NCI-H526 (cell line): Measurements from ENCODE around the gene LAGE3.

Experiments used
- DNase-seq, 2 experiments: peaks; one replicate each; lab custom pipeline; 2025; lab: John Stamatoyannopoulos, UW

LAGE3 gene

DNA sequence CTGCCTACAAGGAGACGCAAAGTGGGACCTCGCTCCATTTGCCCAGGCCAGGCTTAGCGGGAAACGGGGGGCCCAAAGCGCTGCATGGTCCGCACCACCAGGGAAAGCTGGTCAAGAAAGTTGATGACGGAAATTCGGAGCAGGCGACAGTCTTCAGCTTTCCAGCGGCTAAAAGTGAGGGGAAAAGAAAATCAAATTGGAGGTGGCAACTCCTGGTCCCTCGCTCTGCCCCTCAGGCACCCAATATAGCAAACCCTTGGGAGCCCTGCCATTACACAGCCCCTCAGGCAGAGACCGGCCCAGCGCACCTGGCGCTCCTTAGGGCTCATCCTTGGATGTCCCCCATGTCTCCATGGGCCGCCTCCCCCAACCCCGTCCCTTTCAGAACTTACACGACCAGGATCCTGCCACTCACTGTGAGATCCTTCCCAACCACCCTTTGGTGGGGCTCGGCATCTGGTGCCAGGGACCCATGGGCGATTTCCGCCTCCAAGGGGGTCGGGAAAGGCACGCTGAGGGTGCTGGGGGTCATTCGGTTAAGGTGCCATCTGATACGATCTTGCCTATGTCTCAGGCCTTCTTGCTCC lies 1.1 kb downstream of the LAGE3 start:
- DNase-seq: peak in 1 of 2 experiments; percentile 61

DNA sequence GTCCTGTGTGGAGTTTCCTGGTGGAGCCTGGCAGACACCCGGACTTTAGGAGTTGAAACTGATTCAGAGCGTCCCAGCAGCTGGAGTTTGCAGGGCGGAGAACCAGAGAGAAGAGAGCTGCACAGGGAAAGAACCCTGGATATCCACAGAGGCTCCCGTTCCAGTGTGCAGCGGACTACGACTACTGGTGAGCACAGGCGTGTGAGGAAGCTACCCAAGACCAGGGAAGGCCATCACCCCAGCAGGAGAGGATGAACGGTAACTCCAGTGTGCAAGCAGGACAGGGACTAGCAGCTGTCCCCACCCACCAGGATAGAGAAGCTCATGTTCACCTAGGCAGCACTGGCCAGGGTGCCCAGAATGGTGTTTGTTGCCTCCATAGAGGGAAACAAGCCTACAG lies 2.3 kb downstream of the LAGE3 start:
- DNase-seq: peak; percentile 7 to 57

DNA sequence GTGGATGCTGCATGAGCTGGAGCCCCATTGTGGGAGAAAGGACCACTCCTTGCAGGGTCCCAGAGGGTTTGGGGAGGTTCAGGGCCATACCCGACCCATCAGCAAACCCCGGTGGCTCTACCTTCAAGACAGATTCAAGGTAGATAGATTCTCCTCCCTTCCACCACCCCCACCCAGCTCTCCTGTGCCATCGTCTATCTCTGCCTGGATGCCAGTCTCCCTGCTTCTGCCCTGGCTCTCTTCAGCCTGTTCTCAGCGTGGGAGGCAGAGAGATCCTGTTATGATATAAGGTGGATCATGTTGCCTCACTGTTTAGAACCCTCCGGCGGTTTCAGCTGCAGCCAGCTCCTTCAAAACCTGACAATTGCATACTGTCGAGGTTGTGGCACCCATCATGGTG lies 5.4 kb downstream of the LAGE3 start:
- no peak for DNase-seq

DNA sequence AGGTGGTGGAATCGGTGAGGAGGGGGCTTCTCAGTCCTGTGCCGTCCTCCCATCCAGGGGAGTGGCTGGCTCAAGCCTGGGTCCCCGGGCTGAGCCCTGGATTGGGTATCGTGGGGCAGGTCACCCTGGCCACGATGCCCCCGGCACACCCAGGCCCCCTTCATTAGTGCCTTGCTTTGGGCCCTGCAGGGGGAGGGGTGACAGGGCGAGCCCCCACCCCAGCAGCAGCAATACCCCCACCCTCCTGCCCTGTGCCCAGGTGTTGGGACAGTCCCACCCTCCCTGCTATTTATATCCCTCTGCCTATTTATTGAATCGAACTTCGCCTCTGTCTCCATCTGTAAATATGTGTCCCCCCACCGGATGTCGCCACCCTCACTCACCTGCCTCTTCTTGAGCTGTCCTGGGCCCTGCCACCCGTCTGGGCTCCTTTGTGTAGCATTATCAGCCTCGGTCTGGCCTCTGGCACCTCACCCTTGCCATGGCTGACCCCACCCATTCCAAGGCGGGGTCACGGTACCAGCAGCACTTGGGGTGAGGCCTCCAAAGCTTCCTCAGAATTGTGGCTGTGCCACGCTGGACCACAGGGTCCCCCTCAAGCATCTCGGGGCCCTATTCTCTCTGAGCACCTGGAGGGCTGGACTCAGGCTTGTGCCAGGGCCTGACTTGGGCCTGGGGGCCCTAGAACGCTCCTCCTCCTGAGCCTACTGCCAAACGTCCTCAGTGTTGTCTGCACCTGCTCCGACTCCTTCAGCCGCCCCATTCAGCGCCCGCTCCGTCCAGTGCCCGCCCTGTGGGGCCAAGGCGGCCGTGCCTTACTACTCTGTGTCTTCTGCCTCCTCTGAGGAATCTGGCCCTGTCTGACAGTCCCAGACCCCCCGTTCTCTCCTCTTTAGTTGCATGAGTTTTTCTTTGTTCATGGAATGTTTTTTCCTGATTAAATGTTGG lies 6.1 kb downstream of the LAGE3 start:
- DNase-seq: no peak

DNA sequence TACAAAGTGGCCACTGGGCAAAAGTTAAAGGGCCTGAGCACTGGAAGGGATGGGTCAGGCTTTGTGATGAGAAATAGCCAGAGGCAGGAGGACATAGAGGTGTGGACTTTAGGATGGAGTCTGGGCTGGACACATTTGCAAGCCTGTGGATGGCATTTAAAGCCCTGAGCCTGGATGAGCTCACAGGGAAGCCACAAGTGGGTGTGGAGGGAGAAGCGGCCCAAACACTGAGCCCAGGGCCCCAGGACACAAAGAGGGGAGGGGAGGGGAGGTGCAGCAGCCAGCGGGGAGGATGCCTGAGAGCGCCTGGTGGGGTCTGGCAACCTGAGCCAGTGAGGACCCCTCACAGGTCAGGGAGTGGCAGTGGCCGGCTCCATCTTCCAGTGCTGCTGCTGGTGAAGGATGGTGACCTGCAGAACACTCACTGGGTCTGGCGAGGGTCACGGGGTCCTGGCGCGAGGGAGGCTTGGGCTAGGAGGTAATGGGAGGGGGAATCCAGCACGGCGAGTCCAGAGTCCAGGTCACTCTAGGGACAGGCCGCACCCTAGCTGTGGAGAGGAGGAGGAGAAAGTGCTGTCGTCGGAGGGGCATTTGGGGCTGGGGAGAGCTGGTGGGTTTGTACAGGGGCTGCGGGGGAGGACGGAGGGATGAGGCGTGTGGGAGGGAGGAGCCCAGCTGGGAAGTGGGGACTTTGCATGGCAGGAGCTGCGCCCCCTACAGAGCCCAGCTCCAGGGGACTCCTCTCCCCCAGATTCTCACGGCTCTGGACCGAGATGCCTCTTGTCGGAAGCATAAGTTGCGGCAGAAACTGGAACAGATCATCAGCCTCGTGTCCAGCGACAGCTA lies 7.0 kb downstream of the LAGE3 start:
- DNase-seq: no peak

DNA sequence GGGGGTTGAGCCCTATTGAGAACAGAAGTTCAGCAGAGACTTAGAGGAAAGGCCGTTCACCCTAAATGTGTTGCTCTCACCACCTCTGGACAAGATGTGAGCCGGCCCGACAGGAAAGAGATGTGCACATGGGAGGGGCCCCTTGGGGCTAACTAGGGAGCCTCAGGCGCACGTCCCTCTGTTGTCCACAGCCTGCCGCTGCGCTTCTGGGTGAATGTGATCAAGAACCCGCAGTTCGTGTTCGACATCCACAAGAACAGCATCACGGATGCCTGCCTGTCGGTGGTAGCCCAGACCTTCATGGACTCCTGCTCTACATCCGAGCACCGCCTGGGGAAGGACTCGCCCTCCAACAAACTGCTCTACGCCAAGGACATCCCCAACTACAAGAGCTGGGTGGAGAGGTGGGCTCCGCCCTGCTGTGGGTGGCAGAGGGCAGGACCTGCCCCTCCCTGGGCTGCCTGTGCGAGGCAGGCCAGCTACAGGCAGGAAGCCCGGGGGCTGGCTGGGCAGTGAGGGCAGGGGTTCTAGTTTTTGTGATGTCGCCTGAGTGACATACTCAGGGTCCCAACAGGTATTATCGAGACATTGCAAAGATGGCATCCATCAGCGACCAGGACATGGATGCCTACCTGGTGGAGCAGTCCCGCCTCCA lies 8.0 kb downstream of the LAGE3 start:
- no peak for DNase-seq

DNA sequence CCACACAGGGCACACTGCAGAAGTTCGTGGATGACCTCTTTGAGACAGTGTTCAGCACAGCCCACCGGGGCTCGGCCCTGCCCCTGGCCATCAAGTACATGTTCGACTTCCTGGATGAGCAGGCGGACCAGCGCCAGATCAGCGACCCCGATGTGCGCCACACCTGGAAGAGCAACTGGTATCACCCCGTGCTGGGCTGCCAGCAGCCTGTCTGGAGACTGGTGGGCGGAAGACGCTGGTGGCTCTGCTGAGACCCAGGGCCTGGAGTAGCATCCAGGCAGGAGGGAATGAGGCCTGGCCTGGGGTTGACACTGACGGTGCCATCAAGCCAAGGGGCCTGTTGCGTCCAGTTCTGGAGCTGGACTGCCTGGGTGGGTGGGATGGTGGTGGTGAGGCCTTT lies 8.6 kb downstream of the LAGE3 start:
- no peak for DNase-seq

DNA sequence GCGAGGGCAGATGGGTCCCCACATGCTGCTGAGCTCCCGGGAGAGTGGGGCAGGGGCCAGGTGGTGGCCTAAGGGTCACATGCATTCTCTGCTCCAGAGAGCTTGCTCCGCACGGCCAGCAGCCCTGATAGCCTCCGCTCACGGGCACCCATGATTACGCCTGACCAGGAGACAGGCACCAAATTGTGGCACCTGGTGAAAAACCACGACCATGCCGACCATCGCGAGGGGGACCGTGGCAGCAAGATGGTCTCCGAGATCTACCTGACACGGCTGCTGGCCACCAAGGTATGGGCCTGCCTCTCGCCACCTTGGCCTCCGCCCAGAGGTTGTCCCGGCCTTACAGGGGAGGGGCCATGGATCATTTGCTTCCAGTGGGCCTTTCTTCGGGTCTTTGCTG lies 9.2 kb downstream of the LAGE3 start:
- DNase-seq: no peak

DNA sequence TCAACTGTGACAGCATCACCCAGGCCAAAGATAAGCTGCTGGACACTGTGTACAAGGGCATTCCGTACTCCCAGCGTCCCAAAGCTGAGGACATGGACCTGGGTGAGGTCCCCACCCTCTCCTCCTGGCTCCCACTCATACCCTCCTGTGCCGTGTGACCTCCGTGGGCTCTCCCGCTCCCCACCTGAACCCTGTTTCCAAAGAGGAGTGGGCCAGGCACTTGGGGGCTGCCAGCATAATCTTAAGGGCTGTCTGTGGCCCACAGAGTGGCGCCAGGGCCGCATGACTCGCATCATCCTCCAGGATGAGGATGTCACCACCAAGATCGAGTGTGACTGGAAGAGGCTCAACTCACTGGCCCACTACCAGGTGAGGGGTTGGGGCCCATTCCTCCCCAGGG lies 10.0 kb downstream of the LAGE3 start:
- DNase-seq: no peak

DNA sequence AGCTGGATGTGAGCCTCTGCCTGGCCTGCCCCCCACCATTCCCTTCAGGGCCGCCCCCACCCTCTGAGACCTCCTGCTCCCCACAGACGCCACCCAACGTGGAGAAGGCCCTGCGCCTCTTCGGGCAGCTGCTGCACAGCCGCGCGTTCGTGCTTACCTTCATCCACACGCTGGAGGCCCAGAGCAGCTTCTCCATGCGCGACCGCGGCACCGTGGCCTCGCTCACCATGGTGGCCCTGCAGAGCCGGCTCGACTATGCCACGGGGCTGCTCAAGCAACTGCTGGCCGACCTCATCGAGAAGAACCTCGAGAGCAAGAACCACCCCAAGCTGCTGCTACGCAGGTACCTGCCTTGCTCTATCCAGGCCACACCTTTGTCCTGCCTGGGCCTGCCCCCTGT lies 10.9 kb downstream of the LAGE3 start:
- no peak for DNase-seq

DNA sequence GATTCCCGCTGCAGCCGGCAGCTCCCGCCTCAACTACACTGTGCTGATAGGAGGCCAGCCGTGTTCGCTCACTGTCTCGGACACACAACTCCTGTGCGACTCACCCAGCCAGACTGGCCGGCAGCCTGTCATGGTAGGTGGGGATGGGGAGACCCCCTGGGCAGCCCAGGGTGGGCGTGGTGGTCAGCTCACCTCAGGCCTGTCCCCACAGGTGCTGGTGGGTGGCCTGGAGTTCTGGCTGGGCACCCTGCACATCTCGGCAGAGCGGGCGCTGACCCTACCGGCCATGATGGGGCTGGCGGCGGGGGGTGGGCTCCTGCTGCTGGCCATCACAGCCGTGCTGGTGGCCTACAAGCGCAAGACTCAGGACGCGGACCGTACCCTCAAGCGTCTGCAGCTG lies 11.5 kb downstream of the LAGE3 start:
- DNase-seq: no peak

DNA sequence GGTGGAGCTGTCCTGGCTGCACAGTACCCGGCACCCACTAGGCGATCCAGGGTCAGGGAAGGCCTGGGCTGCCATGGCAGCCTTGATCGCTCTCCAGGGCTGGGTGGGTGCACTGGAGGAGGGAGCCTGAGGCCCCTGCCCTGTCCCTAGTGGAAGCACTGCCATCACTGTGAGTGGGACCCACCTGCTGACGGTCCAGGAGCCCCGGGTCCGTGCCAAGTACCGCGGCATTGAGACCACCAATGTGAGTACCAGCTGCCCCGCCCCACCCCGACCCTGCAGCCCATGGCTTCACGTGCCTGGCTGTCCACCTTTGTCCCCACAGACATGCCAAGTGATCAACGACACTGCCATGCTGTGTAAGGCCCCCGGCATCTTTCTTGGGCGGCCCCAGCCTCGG lies 12.2 kb downstream of the LAGE3 start:
- no peak for DNase-seq

DNA sequence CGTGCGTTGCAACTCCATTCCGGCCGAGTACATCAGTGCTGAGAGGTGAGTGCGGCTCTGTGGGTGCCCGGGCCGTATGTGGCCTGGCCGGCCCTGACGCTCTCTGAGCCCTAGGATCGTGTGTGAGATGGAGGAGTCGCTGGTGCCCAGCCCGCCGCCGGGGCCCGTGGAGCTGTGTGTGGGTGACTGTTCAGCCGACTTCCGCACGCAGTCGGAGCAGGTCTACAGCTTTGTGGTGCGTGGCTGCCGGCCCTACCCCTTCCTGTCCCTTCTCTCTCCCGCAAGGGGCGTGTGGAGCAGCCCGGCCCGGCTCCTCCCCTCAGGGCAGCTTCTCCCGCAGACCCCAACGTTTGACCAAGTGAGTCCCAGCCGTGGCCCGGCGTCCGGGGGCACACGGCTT lies 13.0 kb downstream of the LAGE3 start:
- DNase-seq: no peak

DNA sequence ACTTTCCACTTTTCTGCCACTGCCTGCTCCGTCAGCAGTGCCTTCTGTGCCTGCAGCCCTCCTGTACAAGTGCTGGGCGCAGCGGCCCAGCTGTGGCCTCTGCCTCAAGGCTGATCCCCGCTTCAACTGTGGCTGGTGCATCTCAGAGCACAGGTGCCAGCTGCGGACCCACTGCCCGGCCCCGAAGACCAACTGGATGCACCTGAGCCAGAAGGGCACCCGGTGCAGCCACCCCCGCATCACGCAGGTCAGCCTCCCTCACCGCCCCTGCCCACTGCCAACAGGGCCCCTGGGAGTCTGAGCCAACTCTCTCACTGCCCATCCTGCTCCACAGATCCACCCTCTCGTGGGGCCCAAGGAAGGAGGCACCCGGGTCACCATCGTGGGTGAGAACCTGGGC lies 13.5 kb downstream of the LAGE3 start:
- no peak for DNase-seq

DNA sequence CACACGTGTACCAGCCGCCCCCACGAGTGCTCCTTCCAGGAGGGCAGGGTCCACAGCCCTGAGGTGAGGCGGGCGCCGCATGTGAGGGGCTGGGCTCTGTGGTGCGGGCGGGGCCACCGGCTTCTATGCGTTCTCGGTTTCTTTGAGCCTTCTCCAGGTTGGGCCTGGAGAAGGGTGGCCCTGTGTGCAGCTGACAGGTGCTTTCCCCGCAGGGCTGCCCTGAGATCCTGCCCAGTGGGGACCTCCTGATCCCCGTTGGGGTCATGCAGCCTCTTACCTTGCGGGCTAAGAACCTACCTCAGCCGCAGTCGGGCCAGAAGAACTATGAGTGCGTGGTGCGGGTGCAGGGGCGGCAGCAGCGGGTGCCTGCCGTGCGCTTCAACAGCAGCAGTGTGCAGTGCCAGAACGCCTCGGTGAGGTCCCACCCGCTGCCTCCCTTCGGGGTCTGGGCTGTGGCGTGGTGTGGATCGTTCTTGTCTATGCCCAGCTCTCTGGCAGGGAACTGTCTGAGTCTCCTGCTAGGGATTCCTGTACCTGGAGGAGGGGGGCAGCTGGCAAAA lies 14.2 kb downstream of the LAGE3 start:
- DNase-seq: no peak

DNA sequence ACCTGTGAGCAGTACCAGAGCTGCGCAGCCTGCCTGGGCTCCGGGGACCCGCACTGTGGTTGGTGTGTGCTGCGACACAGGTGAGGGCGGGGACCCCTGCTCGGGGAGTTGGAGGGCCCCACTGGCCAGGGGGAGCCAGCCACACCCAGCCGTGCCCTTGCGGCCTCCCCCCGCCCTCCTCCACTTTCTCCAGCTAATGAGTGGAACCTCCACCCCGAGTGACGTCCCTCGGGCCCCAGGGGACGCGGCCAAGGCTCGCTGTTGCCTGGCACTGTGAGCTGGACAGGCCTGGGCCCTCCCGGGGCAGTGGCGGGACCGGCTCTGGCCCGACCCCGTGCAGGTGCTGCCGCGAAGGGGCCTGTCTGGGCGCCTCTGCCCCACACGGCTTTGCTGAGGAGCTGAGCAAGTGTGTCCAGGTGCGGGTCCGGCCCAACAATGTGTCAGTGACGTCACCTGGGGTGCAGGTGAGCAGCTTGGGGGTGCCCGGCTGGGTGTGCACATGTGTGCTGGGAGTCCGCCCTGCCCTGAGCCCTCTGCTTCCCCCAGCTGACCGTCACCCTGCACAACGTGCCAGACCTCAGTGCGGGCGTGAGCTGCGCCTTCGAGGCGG lies 15.4 kb downstream of the LAGE3 start:
- no peak for DNase-seq

DNA sequence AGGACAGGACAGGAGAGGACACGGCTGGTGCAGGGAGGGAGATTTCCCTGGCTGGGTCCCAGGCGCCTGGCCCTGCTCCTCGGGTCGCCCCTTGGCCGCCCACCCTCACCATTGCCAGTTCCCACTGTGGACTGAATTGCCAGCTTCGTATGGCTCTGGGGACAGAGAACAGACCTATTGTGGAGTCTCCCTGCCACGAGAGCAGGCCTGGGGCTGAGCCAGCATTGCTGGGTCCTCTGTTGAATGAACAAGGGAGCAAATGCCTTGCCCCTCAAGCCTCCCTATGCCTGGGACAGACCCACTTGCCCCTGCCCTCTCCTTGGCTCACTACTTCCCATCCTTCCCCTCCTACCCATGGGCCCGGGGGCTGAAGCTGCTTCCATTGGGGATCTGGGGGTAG lies 16.7 kb downstream of the LAGE3 start:
- DNase-seq: no peak

DNA sequence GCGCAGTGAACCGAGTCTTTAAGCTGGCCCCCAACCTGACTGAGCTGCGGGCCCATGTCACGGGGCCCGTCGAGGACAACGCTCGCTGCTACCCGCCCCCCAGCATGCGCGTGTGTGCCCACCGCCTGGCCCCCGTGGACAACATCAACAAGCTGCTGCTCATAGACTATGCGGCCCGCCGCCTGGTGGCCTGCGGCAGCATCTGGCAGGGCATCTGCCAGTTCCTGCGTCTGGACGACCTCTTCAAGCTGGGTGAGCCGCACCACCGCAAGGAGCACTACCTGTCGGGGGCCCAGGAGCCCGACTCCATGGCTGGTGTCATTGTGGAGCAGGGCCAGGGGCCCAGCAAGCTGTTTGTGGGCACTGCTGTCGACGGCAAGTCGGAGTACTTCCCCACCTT lies 18.8 kb downstream of the LAGE3 start:
- peak in 1 of 2 experiments; percentile 26 for DNase-seq

DNA sequence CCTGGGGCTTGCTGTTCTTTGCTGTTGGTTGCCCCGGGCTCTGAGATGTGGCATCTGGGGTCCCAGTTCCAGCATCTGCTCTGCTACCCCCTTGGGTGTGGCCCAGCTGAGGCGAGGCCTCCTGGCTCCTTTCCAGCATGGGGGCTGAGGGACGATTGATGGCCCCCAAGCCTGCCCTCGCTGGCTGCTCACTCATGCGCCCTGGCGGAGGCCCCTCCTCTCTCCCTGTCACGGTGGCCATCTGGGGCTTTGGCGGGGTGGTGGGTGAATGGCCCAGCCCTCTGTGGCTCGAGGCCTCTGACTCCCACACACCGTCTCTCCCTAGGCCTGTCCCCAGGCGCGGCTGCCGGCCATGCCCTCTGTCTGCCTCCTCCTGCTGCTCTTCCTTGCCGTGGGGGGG lies 19.2 kb downstream of the LAGE3 start:
- DNase-seq: peak in 1 of 2 experiments; percentile 49

DNA sequence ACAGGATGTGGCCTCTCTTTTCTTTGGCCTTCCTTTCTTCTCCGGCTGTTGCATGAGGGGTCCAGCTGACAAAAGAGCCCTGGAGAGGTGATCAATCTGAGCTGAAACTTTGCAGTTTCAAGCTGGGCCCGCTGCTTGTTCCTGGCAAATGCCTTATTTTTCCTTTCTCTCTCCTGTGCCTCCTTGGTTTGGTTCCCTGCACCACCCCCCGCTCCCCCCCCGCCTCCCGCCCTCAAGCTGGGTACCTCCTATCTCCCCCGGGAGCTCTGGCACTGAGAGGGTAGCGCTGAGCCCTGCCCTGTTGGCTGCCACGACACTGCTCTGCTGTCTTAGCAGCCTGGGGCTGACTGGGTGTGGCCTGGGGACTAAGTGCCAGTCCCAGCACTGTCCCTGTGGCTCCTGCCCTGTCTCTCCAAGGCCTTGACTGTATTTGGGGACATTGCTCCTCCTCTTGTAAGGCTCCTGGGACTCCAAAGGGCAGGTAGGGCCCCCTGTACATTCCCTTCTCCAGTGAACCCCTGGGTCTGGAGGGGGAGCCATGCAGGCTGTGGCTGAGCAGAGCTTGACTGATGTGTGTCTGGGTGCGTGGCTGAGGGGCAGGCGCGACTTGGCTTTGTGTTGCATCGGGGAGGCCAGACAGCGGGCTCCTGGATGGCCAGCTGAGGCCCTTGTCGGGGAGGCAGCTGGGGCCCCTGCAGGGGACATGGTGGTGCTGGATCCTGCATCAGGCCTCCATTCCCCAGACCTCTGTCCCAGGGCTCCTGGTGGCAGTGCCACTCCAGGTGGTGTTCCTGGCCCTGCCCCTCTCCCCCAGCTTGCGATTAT lies 19.9 kb downstream of the LAGE3 start:
- peak; percentile 41 to 78 for DNase-seq
